HepG2 (cell line): ENCODE measurements around the gene HMGN4. TPM values are rescaled to one million over a fixed set of nuclear protein-coding genes. Genes with fewer than 3 reads are reported as not detected.

Experiments
- ATF4 ChIP-seq, 2 experiments: fragments of 450-650 bp in 1 of 2; sonication (generic) in 1 of 2; formaldehyde crosslinking; IDR thresholded peaks; 2 replicates each; pipeline versions ENCODE4 v1.5.0 to v1.8.0; 2020 to 2022; ENCODE audit warnings: mild to moderate bottlenecking in 1 of 2, missing genetic modification reagents in 1 of 2
- FOXO1 ChIP-seq: sonication (generic); formaldehyde crosslinking; IDR thresholded peaks from 2 replicates; pipeline ENCODE4 v1.4.0; 2020; ENCODE audit warnings: missing genetic modification reagents
- HCFC1 ChIP-seq: fragments of 150-350 bp; IDR thresholded peaks from 2 replicates; pipeline ENCODE4 v1.6.1; 2014; ENCODE audit warnings: low read depth, low read length
- IKZF1 ChIP-seq: fragments of 450-650 bp; IDR thresholded peaks from 2 replicates; pipeline ENCODE4 v1.7.1; 2016
- KDM1A ChIP-seq: IDR thresholded peaks from 2 replicates; pipeline ENCODE4 v1.6.1; 2016; ENCODE audit warnings: missing compliant biosample characterization
- KDM2A ChIP-seq: sonication (generic); formaldehyde crosslinking; IDR thresholded peaks from 2 replicates; pipeline ENCODE4 v1.4.0; 2020; ENCODE audit warnings: low read depth, missing genetic modification reagents, borderline replicate concordance
- MYNN ChIP-seq: sonication (generic); formaldehyde crosslinking; IDR thresholded peaks from 2 replicates; pipeline ENCODE4 v1.4.0; 2020; ENCODE audit warnings: mild to moderate bottlenecking, low read depth, missing genetic modification reagents
- NFKBIZ ChIP-seq: IDR thresholded peaks from 2 replicates; pipeline ENCODE4 v1.6.1; 2018; ENCODE audit warnings: missing genetic modification reagents, missing compliant biosample characterization
- NFYB ChIP-seq: sonication (generic); formaldehyde crosslinking; IDR thresholded peaks from 2 replicates; pipeline ENCODE4 v1.4.0; 2020; ENCODE audit warnings: missing genetic modification reagents
- PHF5A ChIP-seq: IDR thresholded peaks from one replicate; pipeline ENCODE4 v1.6.1; 2018; ENCODE audit warnings: low read depth, missing genetic modification reagents; ENCODE audit not compliant: unreplicated experiment
- PLSCR1 ChIP-seq: sonication (generic); formaldehyde crosslinking; IDR thresholded peaks from 2 replicates; pipeline ENCODE4 v1.5.0; 2020; ENCODE audit warnings: missing genetic modification reagents, mild to moderate bottlenecking, borderline replicate concordance
- RCOR2 ChIP-seq: IDR thresholded peaks from 2 replicates; pipeline ENCODE4 v1.6.1; 2016; ENCODE audit warnings: missing biosample characterization, missing genetic modification reagents
- SP2 ChIP-seq: sonication (generic); formaldehyde crosslinking; IDR thresholded peaks from 2 replicates; pipeline ENCODE4 v1.5.1; 2020; ENCODE audit warnings: mild to moderate bottlenecking, missing genetic modification reagents
- SRSF4 ChIP-seq: fragments of 200-400 bp; formaldehyde crosslinking; IDR thresholded peaks from one replicate; pipeline ENCODE4 v1.6.1; 2018; ENCODE audit warnings: mild to moderate bottlenecking, low read depth, low read length, moderate library complexity; ENCODE audit not compliant: poor library complexity, severe bottlenecking
- U2AF2 ChIP-seq: fragments of 200-400 bp; formaldehyde crosslinking; IDR thresholded peaks from 2 replicates; pipeline ENCODE4 v1.6.1; 2017; ENCODE audit warnings: low read depth, mild to moderate bottlenecking, low read length
- ZBTB21 ChIP-seq: sonication (generic); formaldehyde crosslinking; IDR thresholded peaks from 2 replicates; pipeline ENCODE4 v1.4.0; 2020; ENCODE audit warnings: missing genetic modification reagents
- ZFP41 ChIP-seq: sonication (generic); formaldehyde crosslinking; IDR thresholded peaks from 2 replicates; pipeline ENCODE4 v1.4.0; 2020; ENCODE audit warnings: mild to moderate bottlenecking, missing genetic modification reagents, borderline replicate concordance
- ZFP82 ChIP-seq: sonication (generic); formaldehyde crosslinking; IDR thresholded peaks from 2 replicates; pipeline ENCODE4 v1.5.1; 2020; ENCODE audit warnings: mild to moderate bottlenecking, missing genetic modification reagents, borderline replicate concordance
- ZKSCAN8 ChIP-seq: IDR thresholded peaks from 2 replicates; pipeline ENCODE4 v1.6.1; 2016; ENCODE audit warnings: borderline replicate concordance, missing genetic modification reagents, missing compliant biosample characterization
- ZMYM2 ChIP-seq: sonication (generic); formaldehyde crosslinking; IDR thresholded peaks from 2 replicates; pipeline ENCODE4 v1.8.0; 2022; ENCODE audit warnings: mild to moderate bottlenecking, missing genetic modification reagents
- ZNF10 ChIP-seq: sonication (generic); formaldehyde crosslinking; IDR thresholded peaks from 2 replicates; pipeline ENCODE4 v1.4.0; 2020; ENCODE audit warnings: mild to moderate bottlenecking, low read depth, missing genetic modification reagents, borderline replicate concordance
- ZNF367 ChIP-seq: sonication (generic); formaldehyde crosslinking; IDR thresholded peaks from 2 replicates; pipeline ENCODE4 v1.4.0; 2020; ENCODE audit warnings: missing genetic modification reagents, borderline replicate concordance
- ZNF761 ChIP-seq: sonication (generic); formaldehyde crosslinking; conservative IDR thresholded peaks from 2 replicates; pipeline ENCODE4 v1.4.0; 2020; ENCODE audit warnings: mild to moderate bottlenecking, missing genetic modification reagents
- ZNF816 ChIP-seq: sonication (generic); formaldehyde crosslinking; IDR thresholded peaks from 2 replicates; pipeline ENCODE4 v1.8.0; 2022; ENCODE audit warnings: missing genetic modification reagents, mild to moderate bottlenecking, borderline replicate concordance
- polyA plus RNA-seq, 8 experiments: library from polyadenylated mRNA; depleted of rRNA in 3 of 8; stranded (reverse) in 7 of 8; unstranded in 1 of 8; fragments of >200 nt; fragmentation: Illumina TruSeq in 4 of 8; extraction: Trizol in 4 of 8; gene quantifications; 2 replicates each; pipeline versions ENCODE4 v1.2.1 to v1.2.3, GENCODE V29; 2011 to 2016; ENCODE audit warnings: low read depth in 4 of 8, missing spikeins in 1 of 8, mixed read lengths in 1 of 8; ENCODE audit not compliant: insufficient read depth in 1 of 8
- total RNA-seq, 5 experiments: library from RNA; depleted of rRNA; stranded (reverse); fragments of >200 nt; fragmentation: Illumina TruSeq; extraction: Trizol; gene quantifications; 2 replicates each; pipeline ENCODE4 v1.2.3, GENCODE V29; 2016; ENCODE audit warnings: low read depth in 1 of 5
- TF ChIP-seq, protein P1 (sequence below): sonication (generic); formaldehyde crosslinking; IDR thresholded peaks from 2 replicates; pipeline ENCODE4 v1.8.1; 2022; ENCODE audit warnings: mild to moderate bottlenecking, missing genetic modification reagents
- TF ChIP-seq, protein P2 (sequence below): sonication (generic); formaldehyde crosslinking; IDR thresholded peaks from 2 replicates; pipeline ENCODE4 v1.9.0; 2021; ENCODE audit warnings: missing genetic modification reagents, borderline replicate concordance

The HMGN4 gene
- total and polyA plus RNA-seq, 2 of the 13 experiments (the other 11 are each of a cell fraction or from before 2014, with no cell fraction given), result 39.9 to 52.1 TPM

DNA sequence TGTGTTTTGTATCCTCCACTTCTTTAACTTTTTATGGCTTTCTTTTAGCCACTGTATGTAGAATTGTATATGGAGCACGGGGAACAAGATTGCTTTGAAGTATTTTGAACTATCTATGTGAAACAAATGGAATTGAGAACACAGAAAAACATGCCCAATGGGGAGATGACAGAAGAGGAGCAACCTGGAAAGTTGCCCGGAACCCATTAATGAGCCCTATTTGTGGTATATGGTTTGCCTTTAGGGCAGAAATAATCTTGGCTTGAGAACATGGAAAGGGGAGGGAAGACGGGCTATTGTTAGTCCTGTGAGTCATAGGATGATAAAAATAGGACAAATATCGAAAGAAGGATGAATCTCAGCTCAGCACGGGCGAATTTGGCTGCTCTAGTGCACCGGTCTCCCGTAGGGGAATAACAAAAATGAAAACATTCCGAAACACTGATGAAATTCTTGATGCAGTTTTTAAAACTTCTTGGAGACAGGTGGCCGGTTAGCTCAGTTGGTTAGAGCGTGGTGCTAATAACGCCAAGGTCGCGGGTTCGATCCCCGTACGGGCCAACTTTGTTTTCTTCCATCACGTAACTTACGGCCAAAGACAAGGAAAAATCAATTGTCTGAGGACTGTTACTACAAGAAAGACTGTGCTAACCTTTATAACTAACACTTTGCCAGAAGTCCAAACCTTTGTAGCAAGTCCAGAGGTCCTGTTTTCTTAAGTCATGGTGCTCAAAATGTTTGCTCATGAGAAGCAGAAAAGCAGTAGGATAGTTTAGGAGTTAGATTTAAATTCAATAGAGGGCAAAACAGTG lies 15.7 kb downstream of the HMGN4 start (continued):
- no peak; the same call in 1 of the 2 replicates for TF ChIP-seq HCFC1
- no peak for TF ChIP-seq ZNF761 (CRISPR knock-in tag)
- TF ChIP-seq ZMYM2 (CRISPR knock-in tag), result peak; percentile 67
- no peak for TF ChIP-seq ZFP82 (CRISPR knock-in tag)
- no peak; the same call in 1 of the 2 replicates for TF ChIP-seq ZKSCAN8 (CRISPR knock-in tag)
- TF ChIP-seq PHF5A (CRISPR knock-in tag), result peak; percentile 66
- no peak for TF ChIP-seq ZFP41
- TF ChIP-seq ZNF367, result no peak
- TF ChIP-seq KDM1A, result no peak
- no peak for TF ChIP-seq PLSCR1 (CRISPR knock-in tag)
- TF ChIP-seq NFYB (CRISPR knock-in tag), result no peak
- TF ChIP-seq U2AF2, result no peak
- no peak for TF ChIP-seq KDM2A (CRISPR knock-in tag)
- TF ChIP-seq SP2, result no peak
- no peak for TF ChIP-seq ZNF10 (CRISPR knock-in tag)
- TF ChIP-seq, protein P1, sequence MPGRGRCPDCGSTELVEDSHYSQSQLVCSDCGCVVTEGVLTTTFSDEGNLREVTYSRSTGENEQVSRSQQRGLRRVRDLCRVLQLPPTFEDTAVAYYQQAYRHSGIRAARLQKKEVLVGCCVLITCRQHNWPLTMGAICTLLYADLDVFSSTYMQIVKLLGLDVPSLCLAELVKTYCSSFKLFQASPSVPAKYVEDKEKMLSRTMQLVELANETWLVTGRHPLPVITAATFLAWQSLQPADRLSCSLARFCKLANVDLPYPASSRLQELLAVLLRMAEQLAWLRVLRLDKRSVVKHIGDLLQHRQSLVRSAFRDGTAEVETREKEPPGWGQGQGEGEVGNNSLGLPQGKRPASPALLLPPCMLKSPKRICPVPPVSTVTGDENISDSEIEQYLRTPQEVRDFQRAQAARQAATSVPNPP, result no peak
- no peak for TF ChIP-seq SRSF4
- TF ChIP-seq, protein P2, sequence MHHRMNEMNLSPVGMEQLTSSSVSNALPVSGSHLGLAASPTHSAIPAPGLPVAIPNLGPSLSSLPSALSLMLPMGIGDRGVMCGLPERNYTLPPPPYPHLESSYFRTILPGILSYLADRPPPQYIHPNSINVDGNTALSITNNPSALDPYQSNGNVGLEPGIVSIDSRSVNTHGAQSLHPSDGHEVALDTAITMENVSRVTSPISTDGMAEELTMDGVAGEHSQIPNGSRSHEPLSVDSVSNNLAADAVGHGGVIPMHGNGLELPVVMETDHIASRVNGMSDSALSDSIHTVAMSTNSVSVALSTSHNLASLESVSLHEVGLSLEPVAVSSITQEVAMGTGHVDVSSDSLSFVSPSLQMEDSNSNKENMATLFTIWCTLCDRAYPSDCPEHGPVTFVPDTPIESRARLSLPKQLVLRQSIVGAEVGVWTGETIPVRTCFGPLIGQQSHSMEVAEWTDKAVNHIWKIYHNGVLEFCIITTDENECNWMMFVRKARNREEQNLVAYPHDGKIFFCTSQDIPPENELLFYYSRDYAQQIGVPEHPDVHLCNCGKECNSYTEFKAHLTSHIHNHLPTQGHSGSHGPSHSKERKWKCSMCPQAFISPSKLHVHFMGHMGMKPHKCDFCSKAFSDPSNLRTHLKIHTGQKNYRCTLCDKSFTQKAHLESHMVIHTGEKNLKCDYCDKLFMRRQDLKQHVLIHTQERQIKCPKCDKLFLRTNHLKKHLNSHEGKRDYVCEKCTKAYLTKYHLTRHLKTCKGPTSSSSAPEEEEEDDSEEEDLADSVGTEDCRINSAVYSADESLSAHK (CRISPR knock-in tag), result no peak
- no peak for TF ChIP-seq NFKBIZ (CRISPR knock-in tag)
- TF ChIP-seq RCOR2 (CRISPR knock-in tag), result no peak; the same call in 1 of the 2 replicates
- peak; percentile 61; the same call in 1 of the 2 replicates for TF ChIP-seq FOXO1 (CRISPR knock-in tag)
- TF ChIP-seq MYNN (CRISPR knock-in tag), result no peak
- TF ChIP-seq ZBTB21 (CRISPR knock-in tag), result no peak
- no peak for TF ChIP-seq IKZF1
- 0 out of 2 replicates have a peak, but pooled peaks have one; percentile 18 for TF ChIP-seq ZNF816 (CRISPR knock-in tag)
- peak in 1 of 2 experiments; percentile 73; a peak in 1 of 4 replicates for TF ChIP-seq ATF4 (CRISPR knock-in tag; IDR thresholded peaks at IDR 0.05)
